GM21367 (cell line): Measurements from ENCODE around the gene ADAMTS19.

Experiments used
- ATAC-seq: cut with Tn5 transposase; IDR thresholded peaks from one replicate; pipeline ENCODE4 v1.9.1; 2021; ENCODE audit not compliant: unreplicated experiment

ADAMTS19 gene

DNA sequence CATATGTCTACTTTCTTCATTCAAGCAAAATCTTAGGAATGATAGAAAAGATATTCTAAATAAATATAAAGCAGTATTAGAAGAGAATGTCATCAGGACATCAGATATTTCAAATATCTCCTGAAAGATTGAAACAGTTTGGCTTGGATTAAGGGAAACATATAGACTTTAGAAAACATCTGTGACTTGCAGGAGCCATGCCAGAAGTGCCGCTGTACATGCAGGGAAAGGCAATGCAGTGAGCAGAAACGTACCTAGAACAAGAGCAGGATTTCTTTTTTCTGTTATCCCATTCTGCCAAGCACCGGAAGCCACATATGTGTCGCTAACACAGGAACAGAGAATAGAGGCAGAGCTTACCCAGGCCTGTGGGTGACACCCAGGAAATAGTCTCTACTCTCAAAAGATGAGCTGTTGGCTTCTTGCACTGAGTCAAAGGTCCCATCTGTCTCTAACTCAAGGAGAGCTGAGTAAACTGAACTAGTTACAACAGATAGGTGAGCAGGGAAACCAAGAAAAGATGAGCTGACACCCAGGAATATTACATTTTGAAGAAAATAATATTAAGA lies 5.8 kb downstream of the ADAMTS19 start:
- no peak for ATAC-seq

DNA sequence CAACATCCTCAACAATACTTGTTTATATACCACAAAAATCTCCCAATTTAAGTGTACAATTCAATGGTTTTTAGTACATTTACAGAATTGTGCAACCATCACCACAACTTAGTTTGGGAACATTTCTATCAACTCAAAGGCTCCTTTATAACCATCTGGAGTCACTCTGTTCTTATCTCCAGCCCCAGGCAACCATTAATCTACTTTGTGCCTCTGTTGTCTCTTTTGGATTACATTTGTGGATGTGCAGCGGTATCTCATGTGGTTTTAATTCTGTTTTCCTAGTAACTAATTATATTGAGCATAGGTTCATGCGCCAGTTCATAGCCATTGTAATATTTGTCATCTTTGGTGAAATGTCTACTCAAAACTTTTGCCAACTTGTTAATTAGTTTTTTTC lies 14.4 kb downstream of the ADAMTS19 start:
- no peak for ATAC-seq

DNA sequence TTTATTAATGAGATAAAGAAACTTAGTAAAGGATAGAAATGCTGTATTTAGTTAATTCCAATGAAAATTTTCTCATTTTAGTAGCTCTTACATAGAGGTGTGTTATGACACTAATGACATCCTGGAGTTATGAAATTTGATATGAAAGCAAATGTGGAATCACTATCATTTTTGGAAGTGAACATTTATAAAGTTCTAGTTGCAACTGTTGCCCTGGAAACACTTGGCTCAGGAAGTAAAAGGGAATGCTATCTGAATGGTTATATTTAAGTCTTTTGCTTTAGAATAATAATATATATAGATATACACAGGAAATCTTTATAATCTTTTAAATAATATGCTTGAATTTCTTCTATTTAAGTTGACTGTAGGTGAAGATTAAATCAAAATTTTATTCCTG lies 16.7 kb downstream of the ADAMTS19 start:
- no peak for ATAC-seq

DNA sequence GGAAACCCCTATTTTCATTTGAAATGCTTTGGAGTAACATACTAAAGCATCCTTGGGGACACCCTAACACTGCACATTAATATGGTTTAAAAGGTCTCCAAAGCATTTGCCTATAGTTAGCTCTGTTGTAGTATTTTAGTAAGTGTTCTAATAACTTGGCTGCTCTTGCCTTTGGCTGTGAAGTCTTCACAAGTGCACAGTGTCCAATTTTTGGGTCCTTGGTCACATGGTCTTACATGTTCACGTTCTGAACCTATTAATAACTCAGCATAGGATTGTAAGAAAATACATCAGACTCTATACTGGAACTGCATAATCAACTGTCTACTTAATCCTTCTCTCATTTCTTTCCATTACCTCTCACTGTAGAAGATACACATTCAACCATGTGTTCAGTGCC lies 17.4 kb downstream of the ADAMTS19 start:
- no peak for ATAC-seq

DNA sequence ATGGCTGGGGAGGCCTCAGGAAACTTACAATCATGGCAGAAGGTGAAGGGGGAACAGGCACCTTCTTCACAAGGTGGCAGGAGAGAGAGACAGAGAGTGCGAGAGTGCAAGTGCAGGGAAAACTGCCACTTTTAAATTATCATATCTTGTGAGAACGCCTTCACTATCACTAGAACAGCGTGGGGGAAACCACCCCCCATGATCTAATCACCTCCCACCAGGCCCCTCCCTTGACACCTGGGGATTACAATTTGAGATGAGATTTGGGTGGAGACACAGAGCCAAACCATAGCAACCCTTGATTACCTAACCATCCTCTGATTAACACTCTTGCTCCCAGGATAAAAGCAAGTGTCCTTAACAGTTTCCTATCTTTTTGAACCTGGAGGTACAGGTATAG lies 21.1 kb downstream of the ADAMTS19 start:
- ATAC-seq = no peak

DNA sequence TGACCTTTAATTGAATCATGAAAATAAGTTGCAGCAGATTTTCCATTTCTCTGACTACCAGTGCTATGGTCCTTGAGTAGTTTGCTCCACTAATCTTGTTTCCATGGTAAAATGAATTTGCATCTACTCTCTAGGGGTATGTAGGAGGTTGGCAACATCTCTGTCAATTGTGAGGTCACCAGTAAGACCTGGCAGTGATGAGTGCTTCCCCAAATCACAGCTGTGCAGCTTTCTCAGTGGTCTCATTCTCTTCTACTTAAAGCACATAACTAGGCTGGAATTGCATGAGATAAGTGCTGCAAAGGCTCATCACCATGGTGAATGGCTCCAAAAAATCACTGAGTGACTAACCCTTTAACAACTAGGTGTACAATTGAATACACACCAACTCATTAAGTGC lies 36.3 kb downstream of the ADAMTS19 start:
- peak; percentile 48 for ATAC-seq

DNA sequence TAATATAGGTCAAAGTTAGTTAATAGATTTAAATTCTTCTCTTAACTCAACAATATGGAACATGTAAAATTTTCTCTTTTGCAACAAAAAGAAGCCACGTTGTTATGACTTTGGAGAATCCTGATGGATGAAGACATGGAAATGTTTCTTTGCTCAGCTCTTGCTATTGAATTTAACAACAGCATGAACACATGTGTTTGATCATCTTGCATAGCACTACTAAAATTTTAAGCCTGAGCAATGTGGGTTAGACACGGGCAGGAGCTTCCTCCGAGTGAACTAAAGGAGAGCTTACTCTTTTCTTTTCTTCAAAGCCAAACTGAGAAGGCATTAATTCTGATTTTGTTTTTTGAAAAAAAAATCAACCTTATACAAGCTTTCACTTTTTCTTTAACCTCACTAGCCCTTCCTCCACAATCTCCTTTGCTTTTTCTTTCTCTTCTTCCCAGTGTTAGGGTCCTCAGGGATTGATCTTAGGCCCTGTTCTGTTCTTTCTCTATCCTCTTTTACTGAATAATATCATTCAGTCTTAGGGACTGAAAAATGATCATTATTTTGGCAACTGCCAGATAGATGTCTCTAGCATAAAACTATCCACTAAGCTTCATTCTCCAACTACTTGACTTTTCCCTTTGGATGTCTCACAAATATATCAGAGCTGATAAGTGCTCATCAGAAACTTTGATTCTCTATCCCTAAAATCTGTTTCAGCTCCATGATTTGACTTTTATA lies 36.9 kb downstream of the ADAMTS19 start:
- ATAC-seq = no peak

DNA sequence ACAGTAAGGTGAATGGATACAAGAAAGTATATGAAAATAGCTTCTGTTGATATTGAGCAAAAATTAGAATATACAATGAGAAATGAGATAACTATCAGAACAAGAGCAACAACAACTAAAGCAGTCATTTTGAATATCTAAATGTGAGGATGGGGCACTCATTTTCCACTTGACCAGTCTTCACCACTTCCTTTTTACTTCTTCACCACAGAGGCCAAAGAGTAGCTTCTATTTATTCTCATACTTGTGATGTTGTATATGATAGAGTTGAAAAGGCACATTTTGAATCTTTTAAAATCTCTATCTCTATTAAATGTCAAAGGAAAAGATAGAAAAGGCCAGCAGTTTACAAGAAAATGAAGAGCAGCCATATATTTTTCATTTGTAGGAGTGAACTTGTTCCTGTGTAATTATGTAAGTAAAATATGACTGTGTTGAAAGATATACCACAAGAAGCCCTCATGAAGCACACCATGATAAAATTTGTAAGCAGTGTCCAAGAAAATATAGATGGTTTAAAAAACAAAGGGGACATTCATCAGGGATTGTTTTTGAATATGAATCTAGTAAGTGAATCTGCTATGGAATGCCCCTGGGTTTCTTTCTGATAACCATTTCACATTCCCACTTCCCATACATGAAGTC lies 39.2 kb downstream of the ADAMTS19 start:
- ATAC-seq = peak; percentile 73

DNA sequence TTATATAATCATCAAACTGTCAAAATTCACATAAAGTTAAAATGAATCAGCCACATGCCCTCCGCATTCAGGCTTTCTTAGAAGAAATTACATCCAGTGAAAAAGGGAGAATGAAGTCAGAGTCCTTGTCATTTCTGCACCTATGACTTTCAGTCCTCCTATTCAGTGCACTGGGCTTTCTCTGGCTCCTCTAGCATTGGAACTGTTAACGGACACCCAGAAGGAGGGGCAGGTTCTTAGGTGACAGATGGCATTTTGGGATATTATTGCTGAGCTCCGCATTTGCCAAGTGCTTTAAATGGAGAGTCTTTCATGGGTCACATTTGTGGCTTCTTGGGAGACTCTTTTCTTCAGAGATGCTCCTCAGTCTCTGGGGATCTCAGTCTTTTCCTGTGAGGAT lies 40.0 kb downstream of the ADAMTS19 start:
- ATAC-seq = no peak

DNA sequence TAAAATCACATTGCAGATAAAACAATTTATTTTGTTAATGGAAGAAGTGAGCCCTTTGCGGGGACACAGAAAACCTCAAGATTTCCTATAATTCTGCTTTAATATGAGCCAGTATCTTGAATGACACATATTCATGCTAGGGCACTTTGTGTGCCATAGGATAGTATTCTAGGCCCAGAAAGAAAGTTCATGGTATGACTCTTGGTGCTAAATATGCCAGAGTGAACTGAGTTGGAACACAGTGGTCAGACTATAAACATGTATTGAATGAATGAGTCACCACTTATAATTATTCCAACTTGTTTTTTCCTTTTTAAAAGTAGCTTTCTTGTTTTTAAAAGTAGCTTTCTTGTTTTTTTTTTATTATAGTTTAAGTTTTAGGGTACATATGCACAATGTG lies 46.0 kb downstream of the ADAMTS19 start:
- ATAC-seq = no peak

DNA sequence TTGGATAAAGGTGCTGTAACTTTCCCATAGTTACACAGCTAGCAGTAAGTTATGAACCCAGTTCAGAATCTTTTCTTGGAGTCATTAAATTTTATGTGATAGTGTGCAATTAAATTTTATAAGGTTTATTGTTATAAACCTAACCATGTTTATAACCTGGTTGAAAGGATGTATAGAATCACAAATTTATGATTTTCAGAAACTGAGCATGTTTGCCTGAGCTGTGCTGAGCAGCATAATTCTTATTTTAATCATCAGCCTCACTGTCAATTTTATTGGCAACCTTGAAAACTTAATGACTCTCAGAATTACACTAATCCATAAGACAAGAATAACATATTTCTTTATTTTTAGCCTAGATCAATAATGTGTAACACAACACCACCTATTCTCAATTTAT lies 46.9 kb downstream of the ADAMTS19 start:
- ATAC-seq = no peak

DNA sequence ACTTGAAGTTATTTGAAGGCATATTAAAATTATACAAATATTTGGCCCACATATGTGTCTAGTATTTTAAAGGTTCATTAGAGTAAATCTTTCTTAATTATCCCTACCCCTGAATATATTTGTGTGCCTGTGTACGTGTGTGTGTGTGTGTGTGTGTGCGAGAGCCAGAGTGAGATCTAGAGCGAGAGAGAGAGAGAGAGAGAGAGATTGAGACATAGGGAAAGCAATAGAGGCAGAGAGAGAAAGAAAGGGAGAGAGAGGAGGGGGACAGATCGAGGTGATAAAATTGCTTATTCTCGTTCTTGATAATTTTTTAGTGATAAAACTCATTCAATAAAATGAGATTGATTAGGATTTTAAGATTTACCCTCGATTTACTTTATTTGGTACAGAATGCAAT lies 47.4 kb downstream of the ADAMTS19 start:
- ATAC-seq = no peak

DNA sequence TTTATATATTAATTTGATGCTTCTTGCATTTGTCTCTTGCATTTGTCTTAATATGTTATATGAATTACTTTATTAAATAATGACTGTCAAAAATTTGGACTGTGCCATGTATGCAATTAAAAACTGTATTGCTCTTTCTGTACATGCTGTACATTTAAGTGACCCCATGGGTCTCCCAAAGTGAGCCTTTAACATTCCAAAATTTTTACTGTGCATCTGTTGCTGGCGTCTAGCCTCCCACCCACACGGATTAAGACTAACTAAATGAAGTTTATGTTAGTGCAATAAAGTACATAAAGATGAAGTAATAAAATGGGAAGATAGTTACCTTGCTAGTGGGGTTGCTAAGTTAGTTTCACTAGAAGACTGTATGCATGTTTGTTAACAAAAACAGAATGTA lies 48.5 kb downstream of the ADAMTS19 start:
- no peak for ATAC-seq

DNA sequence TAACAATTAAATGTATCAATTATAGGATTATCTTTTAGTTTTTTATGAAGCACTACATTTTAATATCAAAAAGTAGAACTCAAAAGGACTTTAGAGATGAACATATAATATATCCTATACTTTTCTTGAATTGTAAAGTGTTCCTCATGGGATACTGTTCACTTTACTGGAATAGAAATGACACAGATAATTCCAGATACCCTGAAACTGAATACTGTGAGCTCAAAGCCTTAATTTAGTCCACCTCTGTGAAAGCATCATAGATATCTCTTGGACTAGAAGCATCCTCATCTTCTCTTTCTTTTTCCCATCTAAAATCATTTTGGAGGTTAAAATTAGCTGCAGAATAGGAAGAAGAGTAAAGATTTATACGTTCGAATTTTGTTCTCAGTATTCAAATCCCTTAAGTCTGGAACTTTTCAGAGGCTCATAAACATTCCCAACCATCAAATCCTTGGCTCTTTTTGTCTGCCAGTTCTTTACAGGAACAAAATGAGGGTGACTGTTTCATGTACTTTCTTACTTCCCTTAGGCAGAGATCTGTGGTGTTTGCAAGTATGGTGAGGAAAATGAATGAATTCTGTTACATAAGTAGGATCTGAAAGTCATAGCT lies 49.4 kb downstream of the ADAMTS19 start:
- ATAC-seq = no peak

DNA sequence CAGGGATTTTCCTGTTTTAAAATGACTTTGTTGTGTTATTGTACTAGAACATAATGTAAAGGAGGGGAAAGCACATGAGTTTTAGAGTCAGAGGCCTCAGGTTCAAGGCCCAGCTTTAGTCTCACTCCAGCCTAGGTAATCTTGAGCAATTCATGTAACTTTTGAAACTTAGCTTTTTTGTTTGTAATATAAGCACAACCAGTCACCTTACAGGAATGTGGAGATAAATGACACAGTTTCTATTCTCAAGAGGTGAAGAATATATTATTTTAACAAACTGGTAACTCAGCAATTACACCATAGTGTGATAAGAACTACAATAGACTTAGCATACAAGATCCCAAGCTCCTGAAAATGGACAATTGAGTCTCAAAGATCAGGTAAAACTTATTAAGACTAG lies 51.2 kb downstream of the ADAMTS19 start:
- ATAC-seq = no peak

DNA sequence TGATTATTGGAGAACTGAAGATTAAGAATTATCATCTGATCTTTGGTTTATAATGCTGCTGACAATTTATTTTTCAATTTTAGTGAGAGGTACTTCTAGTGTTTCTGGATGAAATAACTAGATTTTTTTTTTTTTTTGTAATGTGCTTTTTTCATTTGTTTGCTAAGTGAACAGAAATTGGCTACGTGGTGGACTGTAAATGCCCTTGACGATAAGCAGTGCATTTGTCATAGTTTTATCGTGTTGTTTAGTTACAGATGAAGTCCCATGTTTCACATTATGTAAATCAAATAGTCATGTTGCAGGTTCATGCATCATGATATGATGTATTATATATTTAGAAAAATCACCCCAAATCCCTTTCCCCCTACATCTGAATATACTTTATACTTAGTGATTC lies 81.0 kb downstream of the ADAMTS19 start:
- no peak for ATAC-seq

DNA sequence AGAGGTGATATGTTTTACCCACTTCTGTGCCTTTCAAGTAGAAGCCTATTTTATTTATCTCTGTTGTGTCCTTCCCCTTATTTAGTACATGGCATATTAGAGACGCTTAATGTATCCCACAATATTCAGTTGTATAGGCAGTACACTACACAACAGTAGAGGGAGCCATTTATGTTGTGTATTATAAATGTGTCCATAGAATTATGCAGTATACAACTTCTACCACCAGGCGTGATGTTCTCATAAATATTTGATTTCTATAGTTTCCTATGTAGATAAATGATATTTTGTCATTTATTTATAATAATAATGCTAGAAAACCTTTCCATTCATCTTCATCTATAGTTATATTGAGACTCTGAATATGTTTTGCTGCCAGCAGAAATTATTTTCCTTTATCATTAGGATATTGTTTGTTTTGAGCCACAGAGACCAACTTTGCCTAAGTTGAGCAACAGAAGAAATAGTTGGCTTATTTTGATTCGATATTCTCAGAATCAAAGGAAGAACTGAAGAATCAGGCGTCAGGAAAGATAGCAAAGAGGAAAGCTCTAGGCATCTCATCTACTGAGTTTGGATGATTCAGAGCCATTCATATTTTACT lies 81.7 kb downstream of the ADAMTS19 start:
- no peak for ATAC-seq

DNA sequence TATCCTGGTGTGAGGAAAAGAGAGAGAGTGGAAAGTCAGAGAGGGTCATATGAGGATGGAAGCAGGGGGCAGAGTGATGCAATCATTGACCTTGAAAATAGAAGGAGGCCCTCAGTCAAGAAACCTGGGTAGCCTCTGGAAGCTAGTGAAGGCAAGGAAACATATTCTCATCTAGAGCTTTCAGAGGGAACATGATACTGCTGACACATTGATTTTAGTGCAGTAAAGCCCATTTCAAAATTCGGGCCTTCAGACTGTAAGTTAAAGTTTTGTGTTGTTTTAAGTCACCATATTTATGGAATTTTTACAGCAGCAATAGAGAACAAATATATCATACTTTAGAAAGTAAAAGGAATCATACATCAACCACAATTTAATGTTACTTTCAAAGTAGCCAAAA lies 87.0 kb downstream of the ADAMTS19 start:
- ATAC-seq = no peak

DNA sequence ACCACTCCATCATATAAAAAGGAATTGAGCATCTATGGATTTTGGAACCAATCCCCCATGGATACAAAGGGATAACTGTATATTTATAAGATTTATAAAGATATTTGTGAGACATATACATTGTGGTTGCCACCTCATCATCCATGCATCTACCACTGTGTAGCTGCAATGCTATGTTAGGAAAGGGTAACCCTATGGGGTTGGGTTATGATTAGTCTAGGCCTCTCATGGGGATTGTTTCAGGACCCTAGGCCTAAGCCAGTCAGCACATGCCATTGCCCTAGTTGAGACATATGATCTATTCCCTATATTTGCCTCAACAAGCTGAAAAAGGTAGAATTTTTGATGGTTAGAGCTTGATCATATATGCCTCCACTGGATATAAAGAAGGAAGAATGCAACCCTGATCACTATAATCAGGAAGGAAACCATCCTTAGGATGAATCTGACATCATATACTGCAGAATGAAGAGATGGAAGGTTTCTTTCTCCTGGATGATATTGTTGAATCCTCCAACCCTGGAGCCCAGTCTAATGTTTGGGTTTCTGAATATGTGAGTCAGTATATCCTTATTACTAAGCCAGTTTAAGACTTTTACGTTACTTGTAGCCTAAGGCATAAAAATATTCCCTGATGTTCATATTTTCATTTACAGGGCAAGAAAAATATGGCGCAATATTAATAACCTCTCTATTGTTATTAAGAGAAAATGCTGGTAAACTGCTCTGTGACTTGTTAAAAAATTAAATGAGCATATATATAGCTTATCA lies 94.2 kb downstream of the ADAMTS19 start:
- ATAC-seq = no peak

DNA sequence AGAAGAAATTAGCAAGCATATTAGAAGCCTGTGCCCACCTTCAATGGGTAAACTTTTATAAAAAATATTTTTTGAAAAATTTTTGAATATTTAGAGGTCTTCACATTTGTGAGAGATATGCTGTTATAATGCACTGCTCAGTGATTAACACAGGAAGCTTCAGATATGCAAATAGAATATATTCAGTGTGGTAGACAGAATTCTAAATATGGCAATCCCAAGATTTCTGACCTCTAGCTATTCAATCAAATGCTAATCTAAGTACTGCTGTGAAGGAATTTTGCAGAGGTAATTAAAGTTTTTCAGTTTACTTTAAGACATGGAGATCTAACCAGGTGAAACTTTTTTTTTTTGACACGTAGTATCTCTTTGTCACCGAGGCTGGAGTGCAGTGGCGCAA lies 103.5 kb downstream of the ADAMTS19 start:
- ATAC-seq = no peak

DNA sequence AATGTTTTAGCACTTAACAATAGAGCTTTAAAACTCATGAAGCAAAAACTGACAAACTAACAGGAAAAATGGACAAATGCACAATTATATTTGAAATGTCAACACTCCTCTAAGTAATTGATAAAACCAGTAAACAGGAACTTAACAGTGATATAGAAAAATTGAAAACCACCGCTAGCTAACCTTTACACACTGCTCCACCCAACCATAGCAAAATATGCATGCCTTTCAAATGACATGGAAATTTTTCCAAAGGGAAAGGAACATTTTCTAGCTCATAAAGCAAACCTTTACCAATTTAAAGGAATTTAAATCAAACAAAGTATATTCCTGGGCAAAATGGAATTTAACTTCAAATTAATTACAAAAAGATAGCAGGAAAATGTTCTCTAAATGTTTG lies 109.2 kb downstream of the ADAMTS19 start:
- no peak for ATAC-seq
